ENCODE measurements around the gene PPP1R15B. TPM values are rescaled to one million over a fixed set of nuclear protein-coding genes. Genes with fewer than 3 reads are reported as not detected.

The PPP1R15B gene
- 43.4 TPM for total RNA-seq

GRCh38 chr1:204411451-204412204 is at the start of gene PPP1R15B:
Gene PPP1R15B (minus strand): TSS chr1:204411817. CDS start chr1:204411411, 406 bp downstream.
- peak; percentile 96 for DNase-seq

GRCh38 chr1:204460346-204460745 is 48.7 kb upstream of the PPP1R15B start:
- DNase-seq: no peak

- no peak for DNase-seq
Measured at GRCh38 chr1:204459706-204460105, 48.1 kb upstream of the PPP1R15B start.

GRCh38 chr1:204457666-204458065 is 46.0 kb upstream of the PPP1R15B start:
- no peak for DNase-seq

GRCh38 chr1:204456826-204457442 is 45.3 kb upstream of the PPP1R15B start:
- no peak for DNase-seq

- no peak for DNase-seq
Measured at GRCh38 chr1:204455831-204456145, 44.2 kb upstream of the PPP1R15B start.

GRCh38 chr1:204455063-204455830 is 43.6 kb upstream of the PPP1R15B start:
- DNase-seq: no peak

- DNase-seq: no peak
Measured at GRCh38 chr1:204454476-204454875, 42.9 kb upstream of the PPP1R15B start.

GRCh38 chr1:204453141-204453772 is 41.6 kb upstream of the PPP1R15B start:
- no peak for DNase-seq

- no peak for DNase-seq
Measured at GRCh38 chr1:204451352-204452124, 39.9 kb upstream of the PPP1R15B start.

- no peak for DNase-seq
Measured at GRCh38 chr1:204450461-204451257, 39.0 kb upstream of the PPP1R15B start.

- DNase-seq: no peak
Measured at GRCh38 chr1:204449678-204450280, 38.2 kb upstream of the PPP1R15B start.

GRCh38 chr1:204448991-204449677 is 37.5 kb upstream of the PPP1R15B start:
- no peak for DNase-seq

GRCh38 chr1:204448344-204448964 is 36.8 kb upstream of the PPP1R15B start:
- no peak for DNase-seq

GRCh38 chr1:204447736-204448135 is 36.1 kb upstream of the PPP1R15B start:
- DNase-seq: no peak

- no peak for DNase-seq
Measured at GRCh38 chr1:204447190-204447589, 35.6 kb upstream of the PPP1R15B start.

GRCh38 chr1:204446413-204447111 is 34.9 kb upstream of the PPP1R15B start:
- DNase-seq: no peak

- DNase-seq: no peak
Measured at GRCh38 chr1:204445860-204446412, 34.3 kb upstream of the PPP1R15B start.

All from occipital lobe (tissue), 2 donors.